Measurements from ENCODE around the gene KLHL29. TPM values are rescaled to one million over a fixed set of nuclear protein-coding genes. Genes with fewer than 3 reads are reported as not detected.

Gene KLHL29
- total RNA-seq, 1 experiment from 2014 or later, result 1.9 TPM

DNA sequence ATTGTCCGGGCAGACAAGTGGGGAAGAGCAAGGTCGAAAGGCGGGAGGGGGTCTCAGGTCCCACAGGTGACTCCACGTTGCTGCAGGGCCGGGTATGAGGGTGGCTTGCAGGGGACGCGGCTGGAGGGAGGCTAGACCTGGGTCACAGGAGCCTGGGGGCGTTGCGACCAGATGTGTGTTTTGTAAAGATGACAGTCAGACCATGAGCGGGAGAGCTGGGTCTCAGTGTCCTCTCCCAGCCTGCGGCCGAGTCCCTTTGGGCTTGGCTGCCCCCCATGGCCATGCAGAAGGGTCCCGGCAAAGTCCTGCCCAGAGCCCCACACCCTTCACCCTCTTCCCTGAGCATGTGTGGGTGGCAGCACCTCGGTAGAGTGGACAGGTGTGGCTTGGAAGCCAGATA is 302.7 kb downstream of the KLHL29 start:
- no peak for DNase-seq (ENCODE audit: low read depth in 1 of 2, low spot score in 2 of 2)
- H3K27me3 ChIP-seq (replicated peaks), result no peaks in the 10 kb centered on the region

DNA sequence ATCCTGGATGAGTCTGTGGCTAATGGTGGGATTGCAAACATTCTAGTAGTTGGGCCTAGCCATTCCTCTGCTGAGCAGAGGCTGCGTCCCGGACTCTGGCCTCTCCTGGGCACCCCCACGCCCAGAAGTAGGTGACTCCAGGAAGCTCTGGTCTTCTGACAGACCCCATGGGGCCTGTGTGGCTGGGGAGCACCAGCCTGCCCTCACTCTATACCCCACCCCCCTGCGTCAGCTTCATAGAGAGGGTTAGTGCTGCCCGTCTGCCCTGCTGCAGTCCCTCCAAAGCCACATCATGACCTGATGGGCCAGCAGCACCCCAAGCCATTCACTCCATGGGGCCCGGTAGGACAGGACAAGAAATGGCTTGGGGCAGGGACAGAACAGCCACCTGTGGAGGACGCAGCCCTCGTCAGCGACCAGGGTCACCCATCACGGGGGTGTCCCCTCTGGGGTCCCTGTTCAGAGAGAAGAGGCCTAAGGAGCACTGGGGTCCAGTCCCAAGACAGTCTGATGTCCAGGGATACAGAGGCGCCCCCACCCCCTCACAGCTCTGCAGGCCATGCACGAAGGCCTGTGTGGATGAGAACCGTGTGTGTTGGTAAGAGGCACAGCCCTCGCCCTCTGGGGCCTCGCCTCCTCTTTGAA is 303.6 kb downstream of the KLHL29 start:
- no peaks in the 10 kb centered on the region for H3K27me3 ChIP-seq (replicated peaks)
- no peaks in the 10 kb centered on the region for H3K9me3 ChIP-seq (replicated peaks)
- no peak overlapping the region for H3K27ac ChIP-seq
- H3K36me3 ChIP-seq, result no peaks in the 10 kb centered on the region
- DNase-seq (ENCODE audit: low read depth in 1 of 2, low spot score in 2 of 2), result no peak
- no peaks in the 10 kb centered on the region for H3K4me1 ChIP-seq (replicated peaks)
- no peak overlapping the region for H3K4me3 ChIP-seq

More for the DNA sequence above, 302.7 kb downstream of the KLHL29 start:
- Histone ChIP-seq H3K4me1 (replicated peaks) (no peaks in the 10 kb centered on the region), H3K36me3 (no peaks in the 10 kb centered on the region), H3K4me3 (no peak overlapping the region), H3K27ac (no peak overlapping the region), H3K9me3 (replicated peaks) (no peaks in the 10 kb centered on the region)

- no peak for DNase-seq (ENCODE audit: low read depth in 1 of 2, low spot score in 2 of 2)
- no peaks in the 10 kb centered on the region for H3K9me3 ChIP-seq (replicated peaks)
- H3K4me3 ChIP-seq, result no peak overlapping the region
- no peaks in the 10 kb centered on the region for H3K27me3 ChIP-seq (replicated peaks)
- no peaks in the 10 kb centered on the region for H3K36me3 ChIP-seq
- no peak overlapping the region for H3K27ac ChIP-seq
- H3K4me1 ChIP-seq (replicated peaks), result no peaks in the 10 kb centered on the region
Observed at GRCh38 chr2:23689131-23689700, 304.2 kb downstream of the KLHL29 start.

GRCh38 chr2:23689891-23690290 is 304.9 kb downstream of the KLHL29 start:
- H3K9me3 ChIP-seq (replicated peaks), result no peaks in the 10 kb centered on the region
- no peak overlapping the region for H3K4me3 ChIP-seq
- H3K4me1 ChIP-seq (replicated peaks), result no peaks in the 10 kb centered on the region
- no peaks in the 10 kb centered on the region for H3K36me3 ChIP-seq
- no peak for DNase-seq (ENCODE audit: low read depth in 1 of 2, low spot score in 2 of 2)
- H3K27ac ChIP-seq, result no peak overlapping the region
- no peaks in the 10 kb centered on the region for H3K27me3 ChIP-seq (replicated peaks)

DNA sequence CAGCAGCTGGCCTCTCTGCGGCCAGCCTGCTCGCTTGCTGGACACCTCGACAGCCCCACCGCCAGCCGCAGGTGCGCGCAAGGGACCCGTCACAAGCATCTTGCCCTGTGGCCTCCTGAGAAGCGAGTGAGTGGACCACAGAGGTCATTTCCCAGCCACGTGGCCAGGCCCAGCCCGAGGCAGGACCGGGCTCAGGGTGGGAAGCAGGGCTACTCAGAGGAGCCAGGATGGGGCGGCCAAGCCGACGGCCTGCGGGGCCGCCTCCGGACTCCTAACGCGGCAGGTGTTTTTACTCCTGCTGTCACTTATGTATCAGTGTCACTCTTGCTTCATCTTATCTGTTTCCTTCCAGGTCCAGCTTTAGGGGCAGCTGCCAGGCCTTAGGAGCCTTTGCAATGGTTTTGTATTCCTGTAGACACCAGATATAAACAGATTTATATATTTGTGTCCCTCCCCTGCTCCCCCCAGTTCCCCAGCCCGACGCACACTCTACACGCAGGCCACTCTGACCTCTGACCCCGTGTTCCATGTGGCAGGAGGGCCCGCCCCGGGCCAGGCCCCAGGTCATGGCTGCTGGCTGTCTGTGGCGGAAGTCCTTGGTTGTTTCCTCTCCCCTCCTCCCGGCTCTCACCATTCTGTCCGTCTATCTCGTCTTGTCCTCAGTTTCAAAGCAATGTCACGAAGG is 305.6 kb downstream of the KLHL29 start:
- H3K4me1 ChIP-seq (replicated peaks), result no peaks in the 10 kb centered on the region
- no peak overlapping the region for H3K4me3 ChIP-seq
- DNase-seq (ENCODE audit: low read depth in 1 of 2, low spot score in 2 of 2), result no peak
- no peaks in the 10 kb centered on the region for H3K36me3 ChIP-seq
- H3K27me3 ChIP-seq (replicated peaks), result no peaks in the 10 kb centered on the region
- H3K9me3 ChIP-seq (replicated peaks), result no peaks in the 10 kb centered on the region
- no peak overlapping the region for H3K27ac ChIP-seq

GRCh38 chr2:23691106-23691470 is 306.1 kb downstream of the KLHL29 start:
- no peaks in the 10 kb centered on the region for H3K27me3 ChIP-seq (replicated peaks)
- no peaks in the 10 kb centered on the region for H3K4me1 ChIP-seq (replicated peaks)
- no peaks in the 10 kb centered on the region for H3K36me3 ChIP-seq
- H3K9me3 ChIP-seq (replicated peaks), result no peaks in the 10 kb centered on the region
- no peak overlapping the region for H3K27ac ChIP-seq
- no peak overlapping the region for H3K4me3 ChIP-seq
- DNase-seq (ENCODE audit: low read depth in 1 of 2, low spot score in 2 of 2), result no peak

GRCh38 chr2:23691565-23691964 is 306.6 kb downstream of the KLHL29 start:
- Histone ChIP-seq H3K4me3 (no peak overlapping the region), H3K4me1 (replicated peaks) (no peaks in the 10 kb centered on the region), H3K27ac (no peak overlapping the region), H3K27me3 (replicated peaks) (no peaks in the 10 kb centered on the region), H3K9me3 (replicated peaks) (no peaks in the 10 kb centered on the region), H3K36me3 (no peaks in the 10 kb centered on the region)
- DNase-seq (ENCODE audit: low read depth in 1 of 2, low spot score in 2 of 2), result no peak

GRCh38 chr2:23692263-23692662 is 307.3 kb downstream of the KLHL29 start:
- no peak overlapping the region for H3K27ac ChIP-seq
- no peaks in the 10 kb centered on the region for H3K36me3 ChIP-seq
- H3K9me3 ChIP-seq (replicated peaks), result no peaks in the 10 kb centered on the region
- no peaks in the 10 kb centered on the region for H3K27me3 ChIP-seq (replicated peaks)
- no peak for DNase-seq (ENCODE audit: low read depth in 1 of 2, low spot score in 2 of 2)
- no peak overlapping the region for H3K4me3 ChIP-seq
- peaks cover 2% of the 10 kb centered on the region for H3K4me1 ChIP-seq (replicated peaks)

DNA sequence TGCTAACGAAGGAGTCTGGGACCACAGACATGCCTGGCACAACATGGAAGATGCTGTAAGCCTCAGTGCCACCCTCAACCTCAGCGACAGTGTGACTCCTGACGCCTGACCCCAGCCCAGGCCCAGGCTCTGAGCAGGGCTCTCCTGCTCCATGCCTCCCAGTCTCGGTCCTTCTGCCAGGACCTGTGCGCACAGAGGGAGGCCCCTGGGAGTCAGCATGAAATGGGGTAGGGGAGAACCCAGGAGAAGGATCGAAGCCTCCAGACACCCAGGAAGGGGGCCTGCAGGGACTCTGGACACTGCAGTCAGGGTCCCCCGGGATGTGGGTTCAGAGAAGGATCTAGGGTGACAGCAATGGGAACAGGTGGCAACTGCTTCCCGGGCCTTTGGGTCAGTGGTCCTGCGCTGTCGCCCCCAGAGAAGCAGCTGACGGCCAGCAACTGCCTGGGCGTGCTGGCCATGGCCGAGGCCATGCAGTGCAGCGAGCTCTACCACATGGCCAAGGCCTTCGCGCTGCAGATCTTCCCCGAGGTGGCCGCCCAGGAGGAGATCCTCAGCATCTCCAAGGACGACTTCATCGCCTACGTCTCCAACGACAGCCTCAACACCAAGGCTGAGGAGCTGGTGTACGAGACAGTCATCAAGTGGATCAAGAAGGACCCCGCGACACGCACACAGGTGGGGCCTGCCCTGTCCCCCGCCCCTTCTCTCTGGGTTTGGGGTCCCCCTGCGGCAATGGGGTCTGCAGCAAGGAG is 308.0 kb downstream of the KLHL29 start:
- H3K27ac ChIP-seq, result no peak overlapping the region
- H3K27me3 ChIP-seq (replicated peaks), result no peaks in the 10 kb centered on the region
- H3K9me3 ChIP-seq (replicated peaks), result no peaks in the 10 kb centered on the region
- H3K4me3 ChIP-seq, result no peak overlapping the region
- DNase-seq (ENCODE audit: low read depth in 1 of 2, low spot score in 2 of 2), result no peak
- H3K36me3 ChIP-seq, result no peaks in the 10 kb centered on the region
- H3K4me1 ChIP-seq (replicated peaks), result peaks cover 10% of the 10 kb centered on the region

DNA sequence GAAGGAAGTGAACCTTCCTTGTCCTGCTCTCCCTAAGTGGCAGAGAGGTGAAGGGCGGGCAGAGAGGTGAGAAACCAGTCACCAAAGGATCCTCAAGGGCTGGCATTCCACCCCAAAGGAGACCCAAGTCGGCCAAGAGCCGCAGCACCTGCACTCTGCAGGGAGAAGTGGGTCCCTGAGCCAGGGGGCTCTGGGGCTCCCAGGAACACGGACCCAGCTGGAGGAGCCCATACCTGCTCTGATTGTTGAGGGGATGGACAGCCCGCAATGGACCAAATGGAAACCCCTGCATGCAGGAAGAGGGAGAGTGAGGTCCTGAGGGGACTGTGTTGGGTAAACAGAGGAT is 308.6 kb downstream of the KLHL29 start:
- no peaks in the 10 kb centered on the region for H3K9me3 ChIP-seq (replicated peaks)
- no peak for DNase-seq (ENCODE audit: low read depth in 1 of 2, low spot score in 2 of 2)
- H3K4me1 ChIP-seq (replicated peaks), result peaks cover 13% of the 10 kb centered on the region
- H3K27ac ChIP-seq, result no peak overlapping the region
- H3K4me3 ChIP-seq, result no peak overlapping the region
- H3K27me3 ChIP-seq (replicated peaks), result no peaks in the 10 kb centered on the region
- H3K36me3 ChIP-seq, result no peaks in the 10 kb centered on the region

DNA sequence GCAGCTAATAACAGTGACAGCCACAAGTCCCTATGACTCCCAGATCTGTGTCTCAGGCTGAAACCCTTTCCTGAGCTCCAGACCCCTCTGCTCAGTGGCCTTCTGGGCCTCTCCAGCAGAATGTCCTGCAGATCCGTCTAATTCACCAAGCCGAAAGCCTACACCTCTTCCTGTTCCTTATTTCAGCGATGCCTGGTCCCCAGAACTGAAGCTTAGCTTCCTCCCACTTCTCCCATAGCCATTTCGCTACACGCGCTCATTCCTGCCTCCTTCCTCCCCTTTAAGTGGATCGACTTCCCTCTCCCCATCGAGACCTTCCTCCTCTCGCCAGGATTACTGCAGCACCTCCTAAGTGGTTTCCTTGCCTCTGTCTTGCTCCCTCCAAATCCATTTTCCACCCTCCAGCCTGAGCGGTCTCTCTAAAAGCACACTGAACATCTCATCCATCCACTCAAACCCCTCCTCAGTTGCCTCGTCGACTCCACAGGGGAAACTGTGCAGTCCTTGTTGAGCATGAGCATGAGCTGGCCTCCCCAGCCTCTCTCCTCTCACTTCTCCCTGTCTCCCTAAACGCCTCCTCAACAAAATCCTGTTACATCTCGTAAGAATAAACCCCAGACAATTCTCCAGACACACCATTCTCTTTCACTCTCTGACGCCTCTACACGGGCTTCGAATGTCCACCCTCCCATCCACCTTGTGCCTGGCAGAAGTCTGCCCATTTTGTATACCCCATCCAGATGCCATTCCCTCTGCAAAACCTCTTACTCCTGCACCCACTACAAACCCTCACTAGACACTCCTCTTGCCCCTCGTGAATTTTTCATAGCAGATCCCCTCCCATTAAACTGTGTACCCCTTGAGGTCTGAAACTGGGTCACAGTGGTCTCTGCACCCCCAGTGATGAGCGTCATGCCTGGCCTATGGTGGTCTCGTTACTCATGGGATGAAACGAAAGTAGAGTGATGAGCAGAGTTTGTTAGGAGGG is 309.4 kb downstream of the KLHL29 start:
- Histone ChIP-seq H3K9me3 (replicated peaks) (no peaks in the 10 kb centered on the region), H3K27ac (no peak overlapping the region), H3K4me1 (replicated peaks) (peaks cover 13% of the 10 kb centered on the region), H3K36me3 (no peaks in the 10 kb centered on the region), H3K4me3 (no peak overlapping the region), H3K27me3 (replicated peaks) (no peaks in the 10 kb centered on the region)
- no peak for DNase-seq (ENCODE audit: low read depth in 1 of 2, low spot score in 2 of 2)

DNA sequence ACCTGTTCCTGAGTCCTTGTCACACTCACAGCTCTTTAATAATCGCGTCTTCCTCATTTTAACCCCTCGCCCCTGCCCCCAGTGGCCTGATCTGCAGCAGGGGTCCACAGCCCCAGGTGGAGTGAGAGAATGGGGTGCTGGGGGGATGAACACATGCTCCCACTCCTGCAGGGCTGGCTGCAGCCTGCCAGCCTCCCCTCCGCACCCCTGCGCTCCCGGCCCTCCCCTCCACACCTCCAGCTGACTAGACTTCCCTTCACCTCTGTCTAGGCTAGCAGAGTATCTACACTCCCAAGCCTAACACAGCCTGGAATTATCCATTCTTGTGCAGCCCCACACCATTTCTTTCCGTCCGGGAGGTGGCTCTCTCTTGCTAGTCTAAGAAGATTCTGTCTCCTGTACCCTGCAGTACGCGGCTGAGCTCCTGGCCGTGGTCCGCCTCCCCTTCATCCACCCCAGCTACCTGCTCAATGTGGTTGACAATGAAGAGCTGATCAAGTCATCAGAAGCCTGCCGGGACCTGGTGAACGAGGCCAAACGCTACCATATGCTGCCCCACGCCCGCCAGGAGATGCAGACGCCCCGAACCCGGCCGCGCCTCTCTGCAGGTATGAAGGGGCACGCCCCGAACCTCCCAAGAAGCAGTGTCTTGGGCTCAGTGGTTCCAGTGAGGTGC is 310.4 kb downstream of the KLHL29 start:
- no peaks in the 10 kb centered on the region for H3K9me3 ChIP-seq (replicated peaks)
- DNase-seq (ENCODE audit: low read depth in 1 of 2, low spot score in 2 of 2), result no peak
- H3K27ac ChIP-seq, result no peak overlapping the region
- no peak overlapping the region for H3K4me3 ChIP-seq
- peaks cover 13% of the 10 kb centered on the region for H3K4me1 ChIP-seq (replicated peaks)
- H3K27me3 ChIP-seq (replicated peaks), result no peaks in the 10 kb centered on the region
- no peaks in the 10 kb centered on the region for H3K36me3 ChIP-seq

All from SJSA1 (cell line).